Neural progenitor cell (in vitro differentiated cells): ENCODE measurements around the gene DLG2. TPM values are rescaled to one million over a fixed set of nuclear protein-coding genes. Genes with fewer than 3 reads are reported as not detected.

Source experiments
- DNase-seq: peaks from one replicate; pipeline ENCODE4 v3.0.0-alpha.2; 2016; ENCODE audit warnings: low spot score
- H2AFZ ChIP-seq: fragments of 200-600 bp; sonication (generic); replicated peaks from 2 replicates; pipeline ENCODE4 v1.6.1; 2016; ENCODE audit warnings: antibody characterized with exemption
- H3F3A ChIP-seq: fragments of 200-600 bp; sonication (generic); 2 replicates; pipeline ENCODE4 v1.6.1; 2016; ENCODE audit warnings: antibody characterized with exemption, low read depth
- H3K27ac ChIP-seq: fragments of 200-600 bp; sonication (generic); 2 replicates; pipeline ENCODE4 v1.5.1; 2016; ENCODE audit warnings: mild to moderate bottlenecking
- H3K27me3 ChIP-seq: fragments of 200-600 bp; sonication (generic); 2 replicates; pipeline ENCODE4 v1.6.1; 2016; ENCODE audit warnings: mild to moderate bottlenecking, moderate library complexity
- H3K36me3 ChIP-seq: fragments of 200-600 bp; sonication (generic); 2 replicates; pipeline ENCODE4 v1.5.1; 2016
- H3K4me1 ChIP-seq: fragments of 200-600 bp; sonication (generic); 2 replicates; pipeline ENCODE4 v1.6.1; 2016; ENCODE audit warnings: mixed run types
- H3K4me2 ChIP-seq: fragments of 200-600 bp; sonication (generic); 2 replicates; pipeline ENCODE4 v1.6.1; 2016
- H3K4me3 ChIP-seq: fragments of 200-600 bp; sonication (generic); 2 replicates; pipeline ENCODE4 v1.5.1; 2016
- H3K79me2 ChIP-seq: fragments of 200-600 bp; sonication (generic); 2 replicates; pipeline ENCODE4 v1.6.1; 2016; ENCODE audit warnings: low read depth
- H3K9ac ChIP-seq: fragments of 200-600 bp; sonication (generic); 2 replicates; pipeline ENCODE4 v1.6.1; 2016
- H3K9me3 ChIP-seq: fragments of 200-600 bp; sonication (generic); 2 replicates; pipeline ENCODE4 v1.5.1; 2016; ENCODE audit warnings: low read depth
- H4K20me1 ChIP-seq: fragments of 200-600 bp; sonication (generic); 2 replicates; pipeline ENCODE4 v1.6.1; 2016; ENCODE audit warnings: low read depth
- H3K27ac Mint-ChIP-seq: 3 replicates; pipeline ENCODE4 v1.8.0; 2021; ENCODE audit warnings: mixed read lengths
- H3K27me3 Mint-ChIP-seq: 2 replicates; pipeline ENCODE4 v1.8.0; 2022; ENCODE audit warnings: low read depth, mild to moderate bottlenecking, inconsistent platforms, moderate library complexity, mixed read lengths; ENCODE audit not compliant: insufficient read depth
- H3K36me3 Mint-ChIP-seq: 3 replicates; pipeline ENCODE4 v1.8.0; 2021; ENCODE audit warnings: mixed read lengths
- H3K4me1 Mint-ChIP-seq: 3 replicates; pipeline ENCODE4 v1.8.0; 2021; ENCODE audit warnings: mixed read lengths
- H3K4me3 Mint-ChIP-seq: 3 replicates; pipeline ENCODE4 v1.8.0; 2021; ENCODE audit warnings: mild to moderate bottlenecking, moderate library complexity, mixed read lengths
- H3K9me3 Mint-ChIP-seq: 3 replicates; pipeline ENCODE4 v1.8.0; 2020; ENCODE audit warnings: mixed read lengths
- CTCF ChIP-seq: fragments of 200-600 bp; sonication (generic); IDR thresholded peaks from 2 replicates; pipeline ENCODE4 v1.5.1; 2017; ENCODE audit warnings: antibody characterized with exemption, mild to moderate bottlenecking
- EZH2 ChIP-seq: fragments of 200-600 bp; sonication (generic); IDR thresholded peaks from 2 replicates; pipeline ENCODE4 v1.6.1; 2017; ENCODE audit warnings: antibody characterized with exemption, mild to moderate bottlenecking, moderate library complexity
- EZH2phosphoT487 ChIP-seq: fragments of 200-600 bp; sonication (generic); IDR thresholded peaks from 2 replicates; pipeline ENCODE4 v1.6.1; 2017; ENCODE audit warnings: antibody characterized with exemption
- total RNA-seq: library from RNA; depleted of rRNA; stranded (reverse); fragments of >200 nt; gene quantifications from 2 replicates; pipeline ENCODE4 v1.2.3, GENCODE V29; 2015; ENCODE audit warnings: low replicate concordance

DLG2 gene
- total RNA-seq, 1 donor from 2014 or later = 7.5 TPM

GRCh38 chr11:83566950-83567349 lies 2060.2 kb downstream of the DLG2 start:
- Mint-ChIP-seq H3K4me1 (peaks cover 4% of the 10 kb centered on the region), H3K36me3 (no peaks in the 10 kb centered on the region), H3K9me3 (no peaks in the 10 kb centered on the region), H3K27ac (no peak overlapping the region), H3K27me3 (no peaks in the 10 kb centered on the region), H3K4me3 (no peak overlapping the region)
- Histone ChIP-seq H3K79me2 (no peaks in the 10 kb centered on the region), H3K9me3 (no peaks in the 10 kb centered on the region), H3K4me1 (peaks cover 8% of the 10 kb centered on the region), H3K36me3 (no peaks in the 10 kb centered on the region), H4K20me1 (no peaks in the 10 kb centered on the region), H3K27ac (no peak overlapping the region), H2AFZ (no peak overlapping the region), H3K4me2 (no peak overlapping the region), H3F3A (no peaks in the 10 kb centered on the region), H3K27me3 (no peaks in the 10 kb centered on the region), H3K4me3 (no peak overlapping the region), H3K9ac (no peak overlapping the region)
- DNase-seq = no peak
- TF ChIP-seq EZH2 (no peak), CTCF (no peak), EZH2phosphoT487 (no peak)

GRCh38 chr11:83564870-83565269 lies 2062.3 kb downstream of the DLG2 start:
- no peaks in the 10 kb centered on the region for H3K27me3 Mint-ChIP-seq
- Histone ChIP-seq H3K4me2 (no peak overlapping the region), H3K36me3 (no peaks in the 10 kb centered on the region), H3K27ac (no peak overlapping the region), H3K9ac (no peak overlapping the region), H3K9me3 (no peaks in the 10 kb centered on the region), H3K79me2 (no peaks in the 10 kb centered on the region), H3K27me3 (no peaks in the 10 kb centered on the region), H3F3A (no peaks in the 10 kb centered on the region), H3K4me3 (no peak overlapping the region), H4K20me1 (no peaks in the 10 kb centered on the region), H2AFZ (no peak overlapping the region), H3K4me1 (peaks cover 6% of the 10 kb centered on the region)
- no peak for DNase-seq
- no peaks in the 10 kb centered on the region for H3K36me3 Mint-ChIP-seq
- no peak overlapping the region for H3K27ac Mint-ChIP-seq
- no peak overlapping the region for H3K4me3 Mint-ChIP-seq
- peaks cover 4% of the 10 kb centered on the region for H3K4me1 Mint-ChIP-seq
- H3K9me3 Mint-ChIP-seq = peaks cover under 1% of the 10 kb centered on the region
- no peak for TF ChIP-seq CTCF

- H3K4me1 ChIP-seq = no peaks in the 10 kb centered on the region
- Mint-ChIP-seq H3K27ac (no peak overlapping the region), H3K4me3 (no peak overlapping the region), H3K36me3 (no peaks in the 10 kb centered on the region), H3K4me1 (peaks cover 19% of the 10 kb centered on the region), H3K9me3 (peaks cover 1% of the 10 kb centered on the region), H3K27me3 (no peaks in the 10 kb centered on the region)
- TF ChIP-seq EZH2phosphoT487 = no peak
- TF ChIP-seq EZH2 = no peak
- H3K4me3 ChIP-seq = no peak overlapping the region
- H3K27me3 ChIP-seq = no peaks in the 10 kb centered on the region
- no peak for DNase-seq
- H3F3A ChIP-seq = no peaks in the 10 kb centered on the region
- H3K9me3 ChIP-seq = no peaks in the 10 kb centered on the region
- no peak overlapping the region for H3K9ac ChIP-seq
- H3K79me2 ChIP-seq = no peaks in the 10 kb centered on the region
- H2AFZ ChIP-seq = no peak overlapping the region
- no peaks in the 10 kb centered on the region for H3K36me3 ChIP-seq
- H3K27ac ChIP-seq = no peak overlapping the region
- no peaks in the 10 kb centered on the region for H4K20me1 ChIP-seq
- no peak overlapping the region for H3K4me2 ChIP-seq
These were observed 2068.9 kb downstream of the DLG2 start for GRCh38 chr11:83558281-83558680.

GRCh38 chr11:83557653-83558052 lies 2069.5 kb downstream of the DLG2 start:
- no peak for TF ChIP-seq CTCF
- Mint-ChIP-seq H3K36me3 (no peaks in the 10 kb centered on the region), H3K27ac (no peak overlapping the region)

More at GRCh38 chr11:83557653-83558052, 2069.5 kb downstream of the DLG2 start:
- no peaks in the 10 kb centered on the region for H3K4me1 ChIP-seq
- H4K20me1 ChIP-seq = no peaks in the 10 kb centered on the region
- H3K4me3 ChIP-seq = no peak overlapping the region
- peaks cover 19% of the 10 kb centered on the region for H3K4me1 Mint-ChIP-seq
- H3K27ac ChIP-seq = no peak overlapping the region
- no peaks in the 10 kb centered on the region for H3K27me3 ChIP-seq
- H3F3A ChIP-seq = no peaks in the 10 kb centered on the region
- no peaks in the 10 kb centered on the region for H3K27me3 Mint-ChIP-seq
- H3K9me3 ChIP-seq = no peaks in the 10 kb centered on the region
- peaks cover 1% of the 10 kb centered on the region for H3K9me3 Mint-ChIP-seq
- H3K4me3 Mint-ChIP-seq = no peak overlapping the region
- no peaks in the 10 kb centered on the region for H3K36me3 ChIP-seq
- no peaks in the 10 kb centered on the region for H3K79me2 ChIP-seq
- H3K9ac ChIP-seq = no peak overlapping the region
- H3K4me2 ChIP-seq = no peak overlapping the region
- H2AFZ ChIP-seq = no peak overlapping the region
- no peak for DNase-seq
